ENCODE measurements around the gene METRN. TPM values are rescaled to one million over a fixed set of nuclear protein-coding genes. Genes with fewer than 3 reads are reported as not detected.

Gene METRN
- total RNA-seq, 4 donors from 2014 or later, result 4.9 to 47.2 (median 35.2) TPM

- Histone ChIP-seq H3K27ac (no peak overlapping the region), H3K27me3 (peaks cover 98% of the 10 kb centered on the region), H3K9me3 (no peaks in the 10 kb centered on the region), H3K4me1 (peaks cover 0 to 9% (median 6%) of the 10 kb centered on the region in 4 donors), H3K4me3 (no peak overlapping the region), H3K36me3 (no peaks in the 10 kb centered on the region)
- TF ChIP-seq, protein P1, sequence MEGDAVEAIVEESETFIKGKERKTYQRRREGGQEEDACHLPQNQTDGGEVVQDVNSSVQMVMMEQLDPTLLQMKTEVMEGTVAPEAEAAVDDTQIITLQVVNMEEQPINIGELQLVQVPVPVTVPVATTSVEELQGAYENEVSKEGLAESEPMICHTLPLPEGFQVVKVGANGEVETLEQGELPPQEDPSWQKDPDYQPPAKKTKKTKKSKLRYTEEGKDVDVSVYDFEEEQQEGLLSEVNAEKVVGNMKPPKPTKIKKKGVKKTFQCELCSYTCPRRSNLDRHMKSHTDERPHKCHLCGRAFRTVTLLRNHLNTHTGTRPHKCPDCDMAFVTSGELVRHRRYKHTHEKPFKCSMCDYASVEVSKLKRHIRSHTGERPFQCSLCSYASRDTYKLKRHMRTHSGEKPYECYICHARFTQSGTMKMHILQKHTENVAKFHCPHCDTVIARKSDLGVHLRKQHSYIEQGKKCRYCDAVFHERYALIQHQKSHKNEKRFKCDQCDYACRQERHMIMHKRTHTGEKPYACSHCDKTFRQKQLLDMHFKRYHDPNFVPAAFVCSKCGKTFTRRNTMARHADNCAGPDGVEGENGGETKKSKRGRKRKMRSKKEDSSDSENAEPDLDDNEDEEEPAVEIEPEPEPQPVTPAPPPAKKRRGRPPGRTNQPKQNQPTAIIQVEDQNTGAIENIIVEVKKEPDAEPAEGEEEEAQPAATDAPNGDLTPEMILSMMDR (IDR thresholded peaks at IDR 0.05), result no peak
- TF ChIP-seq EP300 (IDR thresholded peaks at IDR 0.05; ENCODE audit: low read depth) (no peak), POLR2AphosphoS5 (IDR thresholded peaks at IDR 0.05) (no peak), POLR2A (IDR thresholded peaks at IDR 0.05) (no peak)
- WGBS, 2 donors (ENCODE audit: low coverage in 1 of 2), result 16% methylated on average over 14 of the region's 14 CpGs; no CpG with 5 or more reads in 1 of the 2 donors
- intact Hi-C loops (cut with DNase I; ENCODE audit: low total_unique reads) (loop anchor here (5.0 kb wide), 1 partner anchor 180 kb away; no protein-coding TSS in a partner anchor), in situ Hi-C loops (cut with MboI; ENCODE audit: low pct_ligation_motif_present in 1 of 4, low pct_unique_long_range_greater_than_20kb in 1 of 4, low sequenced_read_pairs in 3 of 4) (no loop called here)
- DNase-seq, result no peak
Measured at GRCh38 chr16:707062-707538, 7.8 kb upstream of the METRN start.

- peaks cover 0 to 9% (median 6%) of the 10 kb centered on the region in 4 donors for H3K4me1 ChIP-seq
- DNase-seq, result no peak
- WGBS, 2 donors (ENCODE audit: low coverage in 1 of 2), result 40 to 50% methylated on average over 1 to 3 of the region's 3 CpGs
- H3K9me3 ChIP-seq, result no peaks in the 10 kb centered on the region
- H3K27ac ChIP-seq, result no peak overlapping the region
- H3K4me3 ChIP-seq, result no peak overlapping the region
- H3K36me3 ChIP-seq, result no peaks in the 10 kb centered on the region
- no peak for TF ChIP-seq POLR2AphosphoS5 (IDR thresholded peaks at IDR 0.05)
- no peak for TF ChIP-seq EP300 (IDR thresholded peaks at IDR 0.05; ENCODE audit: low read depth)
- no peak for TF ChIP-seq POLR2A (IDR thresholded peaks at IDR 0.05)
- TF ChIP-seq, protein P1 (IDR thresholded peaks at IDR 0.05), result no peak
- in situ Hi-C loops (cut with MboI; ENCODE audit: low pct_ligation_motif_present in 1 of 4, low pct_unique_long_range_greater_than_20kb in 1 of 4, low sequenced_read_pairs in 3 of 4) (no loop called here), intact Hi-C loops (cut with DNase I; ENCODE audit: low total_unique reads) (loop anchor here (5.0 kb wide), 1 partner anchor 179 kb away; no protein-coding TSS in a partner anchor)
- H3K27me3 ChIP-seq, result peaks cover 89% of the 10 kb centered on the region
Measured at GRCh38 chr16:708019-708418, 6.9 kb upstream of the METRN start.

- WGBS, 2 donors (ENCODE audit: low coverage in 1 of 2), result 60 to 85% methylated on average over 1 to 3 of the region's 4 CpGs
- Histone ChIP-seq H3K4me3 (no peak overlapping the region), H3K27me3 (peaks cover 86% of the 10 kb centered on the region), H3K36me3 (no peaks in the 10 kb centered on the region), H3K9me3 (no peaks in the 10 kb centered on the region), H3K4me1 (peaks cover 0 to 9% (median 6%) of the 10 kb centered on the region in 4 donors), H3K27ac (no peak overlapping the region)
- DNase-seq, result no peak
- no peak for TF ChIP-seq POLR2A (IDR thresholded peaks at IDR 0.05)
- no peak for TF ChIP-seq POLR2AphosphoS5 (IDR thresholded peaks at IDR 0.05)
- TF ChIP-seq EP300 (IDR thresholded peaks at IDR 0.05; ENCODE audit: low read depth), result no peak
- TF ChIP-seq, protein P1 (IDR thresholded peaks at IDR 0.05), result no peak
- intact Hi-C loops (cut with DNase I; ENCODE audit: low total_unique reads) (loop anchor here (5.0 kb wide), 1 partner anchor 178 kb away; no protein-coding TSS in a partner anchor), in situ Hi-C loops (cut with MboI; ENCODE audit: low pct_ligation_motif_present in 1 of 4, low pct_unique_long_range_greater_than_20kb in 1 of 4, low sequenced_read_pairs in 3 of 4) (no loop called here)
Measured at GRCh38 chr16:708959-709358, 6.0 kb upstream of the METRN start.

- H3K9me3 ChIP-seq, result no peaks in the 10 kb centered on the region
- peaks cover 0 to 17% (median 11%) of the 10 kb centered on the region in 4 donors for H3K4me1 ChIP-seq
- H3K27me3 ChIP-seq, result peaks cover 85% of the 10 kb centered on the region
- no peak overlapping the region for H3K4me3 ChIP-seq
- TF ChIP-seq, protein P1 (IDR thresholded peaks at IDR 0.05), result no peak
- TF ChIP-seq POLR2AphosphoS5 (IDR thresholded peaks at IDR 0.05), result no peak
- no peak for TF ChIP-seq EP300 (IDR thresholded peaks at IDR 0.05; ENCODE audit: low read depth)
- no peak for TF ChIP-seq POLR2A (IDR thresholded peaks at IDR 0.05)
- in situ Hi-C loops (cut with MboI; ENCODE audit: low pct_ligation_motif_present in 1 of 4, low pct_unique_long_range_greater_than_20kb in 1 of 4, low sequenced_read_pairs in 3 of 4), result loop anchor here in 2 of 4 donors (5.0 to 10.0 kb wide), 2 partner anchors 75 to 77 kb away; partner anchors contain the start of genes CHTF18 (in 2 of the 2) and RPUSD1 (in 2 of the 2)
- no peaks in the 10 kb centered on the region for H3K36me3 ChIP-seq
- H3K27ac ChIP-seq, result no peak overlapping the region
- whole genome bisulfite sequencing, 2 donors (ENCODE audit: low coverage in 1 of 2), result 26% methylated on average over 30 of the region's 30 CpGs; no CpG with 5 or more reads in 1 of the 2 donors
- DNase-seq, result no peak
- intact Hi-C loops (cut with DNase I; ENCODE audit: low total_unique reads), result loop anchor here (5.0 kb wide), 2 partner anchors 77 to 177 kb away; partner anchors contain the start of genes CHTF18 and RPUSD1
Measured at GRCh38 chr16:709566-710499, 5.1 kb upstream of the METRN start.

Data from transverse colon (tissue), 4 donors.